GM10266 (cell line): ENCODE measurements around the gene SBK2.

Source experiments
- DNase-seq: peaks from one replicate; pipeline ENCODE4 v3.0.0; 2012; ENCODE audit errors: extremely low spot score
- CTCF ChIP-seq: IDR thresholded peaks from 2 replicates; pipeline ENCODE4 v1.5.1; 2012; ENCODE audit warnings: mild to moderate bottlenecking, low read depth; ENCODE audit not compliant: control insufficient read depth, insufficient read depth; ENCODE audit errors: missing control alignments

SBK2 gene

GRCh38 chr19:55482156-55482961 lies 54.6 kb downstream of the SBK2 start:
- TF ChIP-seq CTCF: no peak
- no peak for DNase-seq

DNA sequence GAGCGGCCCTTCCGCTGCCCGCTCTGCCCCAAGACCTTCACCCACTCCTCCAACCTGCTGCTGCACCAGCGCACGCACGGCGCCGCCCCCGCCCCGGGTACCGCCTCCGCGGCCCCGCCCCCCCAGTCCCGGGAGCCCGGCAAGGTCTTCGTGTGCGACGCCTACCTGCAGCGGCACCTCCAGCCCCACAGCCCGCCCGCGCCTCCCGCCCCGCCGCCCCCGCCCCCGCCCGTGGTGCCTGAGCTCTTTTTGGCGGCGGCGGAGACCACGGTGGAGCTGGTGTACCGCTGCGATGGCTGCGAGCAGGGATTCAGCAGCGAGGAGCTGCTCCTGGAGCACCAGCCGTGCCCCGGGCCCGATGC lies 55.2 kb downstream of the SBK2 start:
- no peak for TF ChIP-seq CTCF
- DNase-seq: no peak

DNA sequence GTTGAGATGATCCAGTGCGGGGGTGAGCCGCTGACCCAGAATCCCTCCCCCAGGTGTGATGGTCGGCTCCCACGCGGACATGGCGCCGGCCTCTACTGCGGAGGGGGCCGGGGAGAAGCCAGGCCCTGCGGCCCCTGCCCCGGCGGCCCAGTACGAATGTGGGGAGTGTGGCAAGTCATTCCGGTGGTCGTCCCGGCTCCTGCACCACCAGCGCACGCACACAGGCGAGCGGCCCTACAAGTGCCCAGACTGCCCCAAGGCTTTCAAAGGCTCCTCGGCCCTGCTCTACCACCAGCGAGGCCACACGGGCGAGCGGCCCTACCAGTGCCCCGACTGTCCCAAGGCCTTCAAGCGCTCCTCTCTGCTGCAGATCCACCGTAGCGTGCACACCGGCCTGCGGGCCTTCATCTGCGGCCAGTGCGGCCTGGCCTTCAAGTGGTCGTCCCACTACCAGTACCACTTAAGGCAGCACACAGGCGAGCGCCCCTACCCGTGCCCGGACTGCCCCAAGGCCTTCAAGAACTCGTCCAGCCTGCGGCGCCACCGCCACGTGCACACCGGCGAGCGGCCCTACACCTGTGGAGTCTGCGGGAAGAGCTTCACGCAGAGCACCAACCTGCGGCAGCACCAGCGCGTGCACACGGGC lies 55.7 kb downstream of the SBK2 start:
- no peak for TF ChIP-seq CTCF
- DNase-seq: no peak

DNA sequence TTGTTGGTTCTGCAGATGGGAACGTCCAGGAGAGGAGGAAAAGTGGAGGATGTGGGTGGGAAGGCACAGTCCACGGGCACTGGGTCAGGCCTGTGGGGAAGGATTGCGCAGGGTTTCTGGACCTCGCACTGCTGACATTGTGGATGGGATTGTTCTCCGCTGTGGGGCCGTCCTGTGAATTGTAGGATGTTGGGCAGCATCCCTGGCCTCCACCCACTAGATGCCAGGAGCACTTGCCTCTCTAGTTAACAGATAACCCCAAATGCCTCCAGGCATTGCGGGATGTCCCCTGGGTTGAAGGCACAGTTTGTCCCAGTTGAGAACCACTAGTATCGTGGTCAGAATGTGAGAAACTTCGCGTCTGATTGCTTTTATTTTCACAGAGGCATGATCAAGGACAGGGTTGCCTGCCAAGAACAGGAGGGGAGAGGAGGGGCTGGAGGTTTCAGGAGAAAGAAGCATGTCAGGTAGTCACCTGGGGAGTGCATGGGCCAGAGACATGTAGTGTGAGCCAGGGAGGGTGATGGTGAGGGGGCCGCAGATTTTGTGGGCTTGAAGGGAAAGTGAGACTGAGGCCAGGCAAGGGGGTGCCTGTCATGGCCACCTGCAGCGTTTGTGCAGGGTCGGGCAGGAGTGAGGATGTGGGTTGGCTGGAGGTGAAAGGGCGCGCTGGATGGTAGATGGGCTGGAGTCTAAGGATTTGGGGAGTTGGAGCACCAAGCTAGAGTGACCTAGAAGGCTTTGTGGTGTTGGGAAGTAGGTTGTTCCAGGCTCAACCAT lies 57.3 kb downstream of the SBK2 start:
- DNase-seq: no peak
- no peak for TF ChIP-seq CTCF

- no peak for DNase-seq
- TF ChIP-seq CTCF: no peak
Observed at GRCh38 chr19:55479045-55479444, 57.9 kb downstream of the SBK2 start.
